Measurements from ENCODE around the gene HOXA11.

DNA sequence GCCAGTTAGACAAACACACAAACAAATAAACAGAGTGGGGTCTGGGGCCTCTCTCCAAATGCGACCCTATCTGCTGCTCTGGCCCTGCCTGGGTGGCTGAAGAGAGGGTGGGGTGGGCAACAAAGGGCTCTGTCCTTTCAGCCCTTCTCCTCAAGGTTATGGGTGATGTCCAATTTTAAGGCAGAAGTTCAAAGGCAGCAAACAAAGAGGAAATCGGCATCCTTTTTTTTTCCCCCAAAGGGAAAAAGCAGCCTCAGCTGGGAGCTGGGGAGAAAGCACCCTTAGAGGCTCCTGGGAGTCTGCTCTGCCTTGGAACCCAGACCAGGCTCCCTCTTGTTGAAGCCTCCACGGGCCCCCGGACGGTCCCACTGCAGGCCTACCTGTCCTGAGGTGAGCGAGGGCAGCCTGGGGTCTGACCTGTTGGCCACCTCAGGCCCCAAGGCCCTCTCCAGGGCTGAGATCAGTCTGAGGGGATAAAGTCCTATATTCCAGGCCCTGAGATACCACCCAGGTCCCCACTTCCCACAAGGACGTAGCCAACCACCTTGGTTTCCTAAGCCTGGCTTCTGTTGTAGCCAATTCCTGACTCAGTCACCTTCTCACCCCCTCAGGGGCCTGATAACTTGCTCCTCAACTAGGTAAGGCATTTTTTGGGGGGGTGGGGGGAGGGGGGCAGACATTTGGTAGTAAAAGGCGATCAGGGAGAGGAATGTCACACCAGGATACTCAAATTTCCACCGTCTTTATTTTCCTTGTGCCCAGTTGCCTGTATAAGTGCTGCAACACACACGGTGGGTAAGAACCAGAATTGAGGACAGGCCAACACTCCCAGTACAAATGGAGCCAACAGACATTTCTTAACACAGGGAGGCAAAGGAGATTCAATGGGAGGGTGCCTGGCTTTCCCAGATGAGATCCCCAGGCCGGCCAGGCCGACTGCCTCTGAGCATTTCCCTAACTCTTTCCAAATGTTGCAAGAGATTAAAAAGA lies 4.3 kb downstream of the HOXA11 start:
- TF ChIP-seq, protein P1, sequence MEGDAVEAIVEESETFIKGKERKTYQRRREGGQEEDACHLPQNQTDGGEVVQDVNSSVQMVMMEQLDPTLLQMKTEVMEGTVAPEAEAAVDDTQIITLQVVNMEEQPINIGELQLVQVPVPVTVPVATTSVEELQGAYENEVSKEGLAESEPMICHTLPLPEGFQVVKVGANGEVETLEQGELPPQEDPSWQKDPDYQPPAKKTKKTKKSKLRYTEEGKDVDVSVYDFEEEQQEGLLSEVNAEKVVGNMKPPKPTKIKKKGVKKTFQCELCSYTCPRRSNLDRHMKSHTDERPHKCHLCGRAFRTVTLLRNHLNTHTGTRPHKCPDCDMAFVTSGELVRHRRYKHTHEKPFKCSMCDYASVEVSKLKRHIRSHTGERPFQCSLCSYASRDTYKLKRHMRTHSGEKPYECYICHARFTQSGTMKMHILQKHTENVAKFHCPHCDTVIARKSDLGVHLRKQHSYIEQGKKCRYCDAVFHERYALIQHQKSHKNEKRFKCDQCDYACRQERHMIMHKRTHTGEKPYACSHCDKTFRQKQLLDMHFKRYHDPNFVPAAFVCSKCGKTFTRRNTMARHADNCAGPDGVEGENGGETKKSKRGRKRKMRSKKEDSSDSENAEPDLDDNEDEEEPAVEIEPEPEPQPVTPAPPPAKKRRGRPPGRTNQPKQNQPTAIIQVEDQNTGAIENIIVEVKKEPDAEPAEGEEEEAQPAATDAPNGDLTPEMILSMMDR (conservative IDR thresholded peaks at IDR 0.05; ENCODE audit: low read depth, low read length), result no peak
- TF ChIP-seq POLR2A (IDR thresholded peaks at IDR 0.05; ENCODE audit: low read depth, low read length), result no peak
- TF ChIP-seq MAZ (IDR thresholded peaks at IDR 0.05; ENCODE audit: borderline replicate concordance, low read depth, low read length), result no peak
- TF ChIP-seq, protein P2, sequence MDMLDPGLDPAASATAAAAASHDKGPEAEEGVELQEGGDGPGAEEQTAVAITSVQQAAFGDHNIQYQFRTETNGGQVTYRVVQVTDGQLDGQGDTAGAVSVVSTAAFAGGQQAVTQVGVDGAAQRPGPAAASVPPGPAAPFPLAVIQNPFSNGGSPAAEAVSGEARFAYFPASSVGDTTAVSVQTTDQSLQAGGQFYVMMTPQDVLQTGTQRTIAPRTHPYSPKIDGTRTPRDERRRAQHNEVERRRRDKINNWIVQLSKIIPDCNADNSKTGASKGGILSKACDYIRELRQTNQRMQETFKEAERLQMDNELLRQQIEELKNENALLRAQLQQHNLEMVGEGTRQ (IDR thresholded peaks at IDR 0.05; ENCODE audit: low read depth, low read length), result no peak
- no peak for TF ChIP-seq RAD21 (IDR thresholded peaks at IDR 0.05; ENCODE audit: low read length)
- TF ChIP-seq, protein P3, sequence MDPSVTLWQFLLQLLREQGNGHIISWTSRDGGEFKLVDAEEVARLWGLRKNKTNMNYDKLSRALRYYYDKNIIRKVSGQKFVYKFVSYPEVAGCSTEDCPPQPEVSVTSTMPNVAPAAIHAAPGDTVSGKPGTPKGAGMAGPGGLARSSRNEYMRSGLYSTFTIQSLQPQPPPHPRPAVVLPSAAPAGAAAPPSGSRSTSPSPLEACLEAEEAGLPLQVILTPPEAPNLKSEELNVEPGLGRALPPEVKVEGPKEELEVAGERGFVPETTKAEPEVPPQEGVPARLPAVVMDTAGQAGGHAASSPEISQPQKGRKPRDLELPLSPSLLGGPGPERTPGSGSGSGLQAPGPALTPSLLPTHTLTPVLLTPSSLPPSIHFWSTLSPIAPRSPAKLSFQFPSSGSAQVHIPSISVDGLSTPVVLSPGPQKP (IDR thresholded peaks at IDR 0.05; ENCODE audit: borderline replicate concordance, low read depth, low read length), result no peak

All from IMR-90 (cell line).